Right renal cortex interstitium (tissue), 3 donors: ENCODE results near the gene RAB3IL1. TPM values are rescaled to one million over a fixed set of nuclear protein-coding genes. Genes with fewer than 3 reads are reported as not detected.

ENCODE experiments used
- DNase-seq, 3 donors: peaks; one replicate each; pipeline ENCODE4 v3.0.0-alpha.2; 2013; ENCODE audit warnings: low read depth in 3 of 3, low spot score in 2 of 3
- polyA plus RNA-seq, 3 donors: library from polyadenylated mRNA; unstranded; fragments of 120-200 nt; gene quantifications; one replicate each; pipeline ENCODE4 v1.2.1, GENCODE V29; 2013; ENCODE audit not compliant: insufficient read length in 3 of 3

RAB3IL1 gene
- polyA plus RNA-seq, 3 donors: 15.5 to 19.8 (median 18.5) TPM

DNA sequence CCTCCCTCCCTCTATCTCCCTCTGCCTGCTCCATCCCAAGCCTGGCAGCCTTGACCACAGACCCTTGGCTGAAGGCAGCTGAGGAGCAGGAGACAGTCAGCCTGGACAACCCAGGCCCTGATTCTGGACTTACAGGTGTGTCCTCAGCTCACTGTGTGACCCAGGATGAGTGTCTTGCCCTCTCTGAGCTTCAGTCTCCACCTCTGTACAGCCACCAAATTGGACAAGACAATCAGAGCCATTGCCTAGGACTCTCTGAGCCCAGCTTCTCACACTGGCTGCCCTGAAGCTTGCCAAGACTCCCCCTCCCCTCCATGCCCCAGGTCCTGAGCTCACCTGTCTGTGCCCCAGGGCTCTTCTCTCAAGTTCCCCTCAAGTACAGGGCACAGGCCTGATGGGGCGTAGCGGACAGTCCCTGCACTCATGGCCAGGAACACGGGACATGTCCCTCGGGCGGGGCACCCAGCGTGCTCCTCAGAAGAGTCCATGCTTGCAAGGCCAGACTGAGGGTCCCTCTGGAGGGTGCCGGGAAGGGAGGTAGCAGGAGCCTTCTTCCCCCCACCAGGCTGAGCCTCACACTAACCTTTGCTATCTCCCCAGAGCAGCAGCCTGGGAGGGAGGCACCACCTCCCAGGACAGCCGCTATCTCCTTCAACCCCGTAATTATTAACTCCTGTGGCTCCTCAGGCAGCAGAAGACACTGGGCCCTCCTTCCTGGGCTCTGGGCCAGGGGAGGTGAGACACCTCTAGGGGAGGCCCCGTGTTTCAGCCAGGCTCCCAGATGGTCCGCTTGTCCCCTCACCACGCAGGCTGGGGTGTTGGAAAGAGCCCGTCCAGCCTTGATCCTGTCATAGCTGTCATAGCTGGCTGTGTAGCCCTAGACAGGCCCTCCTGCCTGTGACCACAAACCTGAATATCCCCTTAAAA lies 2.6 kb upstream of the RAB3IL1 start:
- no peak for DNase-seq

DNA sequence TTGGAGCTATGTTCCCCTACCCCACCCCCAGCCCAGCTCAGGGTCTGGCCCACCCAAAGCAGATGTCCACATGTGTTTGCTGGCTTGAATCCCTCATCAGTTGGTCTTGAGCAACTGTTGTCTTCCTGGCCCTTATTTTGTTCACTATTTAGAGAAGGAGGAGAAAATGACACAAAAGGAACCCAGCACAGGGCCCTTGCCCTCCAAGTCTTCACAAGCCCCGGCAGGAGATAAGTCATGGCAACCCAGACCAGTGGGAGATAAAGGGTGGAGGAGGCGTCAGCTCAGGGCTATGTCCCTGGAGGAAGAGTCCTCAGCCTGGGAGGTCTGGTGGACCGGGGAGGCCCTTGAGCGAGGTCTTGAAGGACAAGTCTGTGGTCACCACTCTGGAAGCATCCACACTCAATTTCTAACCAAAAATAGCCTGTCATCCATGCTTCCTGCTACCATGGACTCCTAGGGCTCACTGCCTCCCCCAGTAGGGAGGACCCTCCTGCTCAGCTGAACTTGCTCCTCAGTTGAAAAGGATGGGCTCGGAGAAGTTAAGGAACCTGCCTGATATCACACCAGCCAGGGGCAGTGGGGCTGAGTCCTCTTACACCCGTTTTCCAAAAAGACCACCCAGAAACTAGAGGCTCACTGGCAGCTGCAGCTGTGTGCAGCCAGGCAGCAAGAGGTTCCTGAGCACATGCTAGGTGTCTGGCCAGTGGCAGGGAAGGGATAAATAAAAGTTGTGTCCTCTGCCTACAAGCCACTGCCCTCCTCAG lies 1.8 kb upstream of the RAB3IL1 start:
- no peak for DNase-seq

- no peak for DNase-seq
These were observed 1.0 kb upstream of the RAB3IL1 start for GRCh38 chr11:61918251-61918937.

GRCh38 chr11:61916737-61917333 lies 531 bp downstream of the RAB3IL1 start:
- no peak for DNase-seq

DNA sequence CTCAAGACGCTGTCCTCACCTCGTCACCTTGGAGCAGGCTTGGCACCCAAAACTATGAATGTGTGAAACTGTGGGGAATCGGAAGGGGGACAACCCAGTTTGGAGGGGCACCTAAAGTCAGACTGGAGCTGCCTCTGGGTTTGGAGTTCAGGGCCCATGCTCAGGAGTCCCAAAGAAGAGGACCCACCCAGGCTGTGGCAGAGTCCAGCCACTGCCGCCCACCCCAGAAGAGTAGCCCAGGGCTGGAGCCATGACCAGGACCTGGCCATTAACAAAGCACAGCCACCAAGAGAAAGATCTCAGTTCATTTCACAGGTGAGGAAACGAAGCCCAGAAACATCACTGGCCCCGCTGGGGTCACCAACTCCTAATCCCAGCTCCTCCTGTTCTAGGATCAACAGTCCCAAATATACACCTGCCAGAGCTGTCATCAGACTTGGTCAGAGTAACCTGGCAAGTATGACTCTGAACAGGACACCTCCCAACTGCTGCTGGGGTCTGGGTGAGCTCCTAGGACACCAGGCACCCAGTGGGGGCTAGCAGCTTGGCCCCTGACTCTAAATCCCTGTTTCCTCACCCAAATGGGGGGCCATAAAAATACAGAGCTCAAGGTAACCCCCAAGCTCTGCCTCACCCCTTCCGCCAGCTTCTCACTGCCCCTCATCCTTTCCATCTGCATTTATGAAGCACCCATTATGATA lies 2.7 kb downstream of the RAB3IL1 start:
- DNase-seq: no peak

DNA sequence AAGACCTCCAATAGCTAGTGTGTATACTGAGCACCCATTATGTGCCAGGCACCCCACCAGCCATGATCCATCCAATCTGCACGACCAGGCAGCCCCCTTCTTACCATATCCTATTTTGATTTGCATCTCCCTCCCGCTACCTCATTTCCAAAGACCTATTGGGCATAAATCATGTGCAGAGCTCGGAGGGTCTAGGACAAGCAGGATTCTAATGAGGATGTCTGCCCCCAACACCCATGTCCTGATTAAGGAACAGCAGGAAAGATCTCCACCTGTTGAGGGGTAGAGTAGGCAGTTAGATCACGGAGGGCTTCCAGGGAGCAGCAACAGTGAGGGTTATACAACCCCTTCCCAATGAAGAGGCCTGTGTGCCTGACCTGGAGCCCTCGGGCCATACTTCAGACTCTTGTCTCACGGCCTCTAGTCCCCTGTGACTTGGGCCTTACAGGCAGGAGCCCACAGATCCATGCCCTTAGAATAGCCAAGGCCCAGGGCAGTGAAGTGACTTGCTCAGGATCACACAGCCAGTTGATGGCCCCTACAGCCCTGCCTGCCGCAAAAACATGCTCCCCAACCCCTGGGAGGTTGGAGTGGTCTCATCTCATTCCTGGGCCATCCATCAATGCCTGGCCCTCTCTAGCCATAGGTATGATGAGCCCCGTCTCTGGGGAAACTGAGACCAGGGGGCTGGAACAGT lies 3.5 kb downstream of the RAB3IL1 start:
- DNase-seq: no peak

DNA sequence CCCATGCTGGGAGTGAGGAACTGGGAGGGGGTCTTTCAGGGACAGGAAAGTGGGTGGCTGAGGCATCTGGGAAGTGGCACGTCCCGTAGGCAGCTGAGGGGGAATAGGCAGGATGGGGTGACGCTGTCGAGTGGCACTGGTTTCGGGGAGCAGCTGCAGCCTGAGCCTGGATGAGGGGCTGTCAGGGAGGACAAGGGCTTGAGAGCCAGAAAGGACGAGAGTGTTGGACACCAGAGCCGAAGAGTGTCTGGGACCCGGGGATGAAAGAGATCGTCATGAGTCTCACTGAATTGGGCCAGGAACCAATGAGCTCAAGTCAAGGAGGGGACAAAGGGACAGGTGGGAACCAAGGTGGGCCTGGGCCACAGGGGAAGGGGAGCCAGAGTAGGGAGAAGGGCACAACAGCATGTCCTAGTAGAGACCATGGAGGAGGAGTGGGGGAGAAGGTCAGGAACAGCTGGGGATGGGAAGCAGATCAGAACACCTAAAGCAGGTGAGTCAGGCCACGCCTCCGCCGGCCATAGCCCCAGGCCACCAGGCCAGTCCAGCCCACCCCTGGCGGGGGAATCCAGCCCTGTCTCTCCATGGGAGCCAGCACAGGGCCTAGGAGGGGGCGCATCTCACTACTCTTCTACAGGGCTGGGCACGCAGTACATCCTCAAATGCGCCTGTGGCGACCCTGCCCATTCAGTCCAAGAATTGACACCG lies 4.2 kb downstream of the RAB3IL1 start:
- DNase-seq: no peak

DNA sequence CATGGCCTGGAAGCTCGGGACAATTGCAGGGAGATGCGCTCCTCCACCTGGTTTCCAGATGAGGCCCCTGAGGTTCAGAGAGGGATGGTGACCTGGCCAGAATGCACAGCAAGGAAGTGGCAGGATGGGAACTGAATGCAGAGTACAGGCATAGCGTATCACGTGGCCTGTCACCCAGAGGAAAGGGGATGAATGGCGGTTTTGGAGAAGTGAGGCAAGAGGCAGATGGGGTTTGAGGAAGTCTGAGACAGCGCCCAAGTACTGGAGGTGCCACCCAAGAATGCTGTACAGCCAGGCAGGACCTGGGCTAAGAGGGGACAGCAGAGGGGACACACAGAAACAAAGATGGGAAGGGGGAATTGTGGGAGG lies 4.9 kb downstream of the RAB3IL1 start:
- DNase-seq: no peak

GRCh38 chr11:61911701-61912529 lies 5.5 kb downstream of the RAB3IL1 start:
- no peak for DNase-seq

DNA sequence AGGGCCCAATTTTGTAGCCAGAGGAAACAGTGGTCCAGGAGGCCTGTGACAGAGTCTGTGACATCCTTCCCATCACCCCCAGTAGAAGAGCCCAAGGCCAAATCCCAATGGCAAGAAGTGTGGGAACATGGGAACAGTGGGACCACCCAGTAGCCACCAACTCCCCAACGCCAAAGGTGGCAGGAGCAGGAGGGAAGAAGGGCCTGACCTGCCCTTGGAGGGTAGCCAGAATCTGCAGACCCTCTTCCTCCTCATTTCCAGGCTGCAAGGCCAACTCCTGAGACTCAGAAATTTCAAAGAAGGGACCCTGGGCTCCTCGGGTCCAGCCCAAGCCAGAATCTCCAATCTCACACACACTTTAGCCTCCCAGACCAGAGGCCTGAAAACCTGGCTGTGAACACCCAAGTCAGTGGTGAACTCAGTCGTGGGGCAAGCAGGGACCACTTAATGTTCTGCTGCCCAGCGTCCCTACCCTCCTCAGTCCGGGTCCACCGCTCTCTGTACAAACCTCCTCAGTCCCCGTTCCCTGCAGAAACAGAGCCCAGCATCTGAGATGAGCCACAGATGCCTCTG lies 6.2 kb downstream of the RAB3IL1 start:
- DNase-seq: no peak

DNA sequence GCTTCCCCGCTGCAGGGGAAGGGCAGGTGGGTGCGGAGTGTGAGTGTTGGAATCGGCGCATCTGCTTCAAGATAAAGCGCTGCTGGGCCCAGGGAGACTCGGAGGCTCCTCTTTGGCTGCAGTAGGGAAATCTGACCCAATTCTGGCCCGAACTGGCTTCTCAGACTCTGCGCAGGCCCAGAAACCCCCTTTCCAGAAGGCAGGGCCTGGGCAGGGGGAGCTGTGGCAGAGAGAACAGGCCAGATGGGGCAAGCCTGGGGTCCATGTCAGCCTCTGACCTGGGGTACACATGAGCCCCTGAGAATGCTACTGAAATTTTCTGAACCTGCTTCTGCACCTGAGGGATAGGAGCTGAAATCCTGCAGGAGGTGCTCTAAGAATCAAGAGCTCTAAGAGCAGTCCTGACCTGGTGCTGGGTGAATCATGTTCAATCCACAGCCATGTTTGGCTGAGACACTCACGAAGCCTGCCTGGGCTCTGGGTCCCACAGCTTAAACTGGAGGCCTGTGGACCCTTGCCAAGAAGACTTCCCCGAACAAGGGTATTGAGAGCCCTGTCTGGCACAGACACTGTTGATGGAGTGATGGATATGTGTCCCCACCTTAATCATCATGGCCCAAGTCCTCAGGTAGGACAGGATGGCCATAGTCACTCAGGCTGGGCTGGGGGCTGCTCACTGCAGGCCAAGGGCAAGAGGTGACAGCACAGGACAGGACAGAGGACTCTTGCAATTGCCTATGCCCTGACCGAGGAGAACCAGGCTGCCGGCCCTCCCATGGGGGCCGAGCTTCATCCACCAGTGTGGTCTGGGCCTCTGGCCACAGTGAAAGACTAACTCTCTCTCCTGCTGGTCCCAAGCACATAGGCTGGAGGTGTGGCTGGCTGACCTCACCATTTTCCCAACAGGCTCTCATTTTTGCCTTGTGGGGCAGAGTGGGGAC lies 6.9 kb downstream of the RAB3IL1 start:
- no peak for DNase-seq

DNA sequence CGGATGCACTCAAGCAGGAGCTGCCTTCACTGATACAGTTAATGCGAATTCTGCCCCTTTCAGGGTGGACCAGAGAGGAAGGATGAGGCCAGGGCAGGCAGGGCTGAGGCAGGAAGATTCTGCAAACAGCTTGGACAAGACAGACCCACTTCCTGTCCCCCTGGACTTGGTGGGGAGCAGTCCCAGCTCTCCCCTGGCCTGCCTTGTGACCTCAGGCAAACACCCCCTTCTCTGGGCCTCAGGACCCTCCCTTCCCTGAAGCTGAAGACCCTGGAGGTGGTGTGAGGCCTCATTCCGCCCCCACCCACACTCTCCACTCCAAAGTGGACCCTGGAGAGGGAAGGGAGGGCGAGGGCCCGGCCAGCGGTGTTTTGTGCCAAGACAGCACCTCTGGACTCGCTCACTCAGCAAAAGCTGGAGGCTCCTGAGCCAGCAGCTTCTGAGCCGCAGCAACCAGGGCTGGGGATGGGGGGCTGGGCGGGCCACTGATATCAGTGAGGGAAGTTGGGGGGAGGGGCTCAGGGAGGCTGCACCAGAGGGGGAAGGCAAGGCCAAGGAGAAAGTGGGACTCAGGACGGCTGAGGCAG lies 8.5 kb downstream of the RAB3IL1 start:
- DNase-seq: no peak

GRCh38 chr11:61907871-61908729 lies 9.3 kb downstream of the RAB3IL1 start:
- DNase-seq: no peak

DNA sequence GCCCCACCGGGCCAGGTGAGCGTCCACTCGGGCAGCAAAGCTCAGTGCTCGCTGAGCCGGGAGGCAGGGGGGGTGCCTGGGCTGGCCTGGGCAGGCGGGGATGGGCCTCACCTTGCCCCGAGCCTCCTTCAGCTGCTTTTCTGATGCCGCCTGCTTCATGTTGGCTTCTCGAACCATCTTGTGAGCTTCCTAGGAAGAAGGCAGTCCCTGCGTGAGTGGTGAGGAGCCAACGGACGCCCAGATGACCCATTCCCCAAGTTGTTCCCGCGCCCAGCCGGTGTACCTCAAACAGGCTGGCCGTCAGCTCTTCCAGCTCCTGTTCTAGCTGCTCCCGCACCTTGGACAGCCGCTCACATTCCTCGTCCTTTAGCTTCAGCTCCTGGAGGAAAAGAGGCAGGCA lies 10.1 kb downstream of the RAB3IL1 start:
- DNase-seq: no peak

- DNase-seq: no peak
These were observed 10.8 kb downstream of the RAB3IL1 start for GRCh38 chr11:61906522-61906909.
